KMS-11 (cell line): Measurements from ENCODE around the gene NFATC2.

ENCODE experiments used
- H2AFZ ChIP-seq: fragments of 200-600 bp; sonication (generic); 2 replicates; pipeline ENCODE4 v1.6.1; 2016; ENCODE audit warnings: antibody characterized with exemption, mixed run types, low read depth
- H3K27ac ChIP-seq: fragments of 200-600 bp; sonication (generic); 2 replicates; pipeline ENCODE4 v1.6.1; 2016; ENCODE audit warnings: mild to moderate bottlenecking, mixed run types
- H3K27me3 ChIP-seq: fragments of 200-600 bp; sonication (generic); 2 replicates; pipeline ENCODE4 v1.6.1; 2017; ENCODE audit warnings: mild to moderate bottlenecking, low read depth, mixed run types, moderate library complexity; ENCODE audit not compliant: insufficient read depth
- H3K36me3 ChIP-seq: fragments of 200-600 bp; sonication (generic); 2 replicates; pipeline ENCODE4 v1.6.1; 2017; ENCODE audit warnings: mild to moderate bottlenecking, mixed run types; ENCODE audit not compliant: insufficient read depth
- H3K4me1 ChIP-seq: fragments of 200-600 bp; sonication (generic); 2 replicates; pipeline ENCODE4 v1.6.1; 2016; ENCODE audit warnings: mild to moderate bottlenecking, low read depth, mixed run types; ENCODE audit not compliant: poor library complexity, severe bottlenecking
- H3K4me2 ChIP-seq: fragments of 200-600 bp; sonication (generic); 2 replicates; pipeline ENCODE4 v1.7.0; 2016; ENCODE audit warnings: mild to moderate bottlenecking, mixed run types
- H3K4me3 ChIP-seq: fragments of 200-600 bp; sonication (generic); IDR thresholded peaks from 2 replicates; pipeline ENCODE4 v1.6.1; 2017; ENCODE audit warnings: low read depth, low read length, mixed read lengths; ENCODE audit not compliant: insufficient read depth
- H3K79me2 ChIP-seq: fragments of 200-600 bp; sonication (generic); 2 replicates; pipeline ENCODE4 v1.6.1; 2016; ENCODE audit warnings: low read depth, mixed run types; ENCODE audit not compliant: insufficient read depth
- H3K9ac ChIP-seq: fragments of 200-600 bp; sonication (generic); 2 replicates; pipeline ENCODE4 v1.6.1; 2016; ENCODE audit warnings: mild to moderate bottlenecking, mixed run types
- H4K20me1 ChIP-seq: fragments of 200-600 bp; sonication (generic); 2 replicates; pipeline ENCODE4 v1.6.1; 2016; ENCODE audit warnings: mild to moderate bottlenecking, mixed run types; ENCODE audit not compliant: insufficient read depth
- TF ChIP-seq, protein P1 (sequence below): fragments of 200-600 bp; sonication (generic); conservative IDR thresholded peaks from 2 replicates; pipeline ENCODE4 v1.6.1; 2017; ENCODE audit warnings: low read depth, mild to moderate bottlenecking, antibody characterized with exemption, low read length, moderate library complexity, mixed read lengths

NFATC2 gene

DNA sequence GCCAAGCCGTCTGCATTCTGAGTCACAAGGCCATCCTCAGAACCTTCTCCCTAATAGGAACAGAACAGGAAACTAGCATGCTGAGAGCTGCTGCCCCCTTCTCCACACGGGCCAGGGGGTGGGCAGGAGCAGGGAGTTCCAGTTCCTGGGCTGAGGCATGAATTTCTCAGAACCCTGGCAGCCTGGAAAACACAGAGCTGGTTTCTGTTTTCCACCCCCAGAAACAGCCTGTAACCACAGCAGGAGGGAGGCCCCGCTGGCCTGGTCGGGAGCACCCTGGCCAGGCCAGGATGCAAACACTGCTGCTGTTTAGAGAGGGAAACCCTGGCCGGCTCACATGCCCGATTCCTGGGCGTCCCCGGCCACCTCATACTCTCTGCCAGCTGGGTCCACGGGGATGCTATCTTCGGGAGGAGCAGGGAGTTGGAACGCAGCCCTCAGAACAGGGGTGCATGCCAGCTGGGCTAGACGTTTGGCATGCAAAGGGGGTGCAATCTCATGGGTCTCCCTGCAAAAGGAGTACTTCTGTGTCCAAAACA lies 130.1 kb downstream of the NFATC2 start:
- Histone ChIP-seq H3K36me3 (no peaks in the 10 kb centered on the region), H3K27ac (peak overlapping the region; percentile 41), H3K4me1 (peaks cover 87% of the 10 kb centered on the region), H3K27me3 (no peaks in the 10 kb centered on the region), H3K79me2 (peaks cover 8% of the 10 kb centered on the region; the same call in 1 of the 2 replicates), H3K9ac (peak overlapping the region; percentile 15; the same call in 1 of the 2 replicates), H3K4me2 (peak overlapping the region; percentile 79), H4K20me1 (no peaks in the 10 kb centered on the region), H2AFZ (no peak overlapping the region; the same call in 1 of the 2 replicates), H3K4me3 (no peak overlapping the region)
- TF ChIP-seq, protein P1, sequence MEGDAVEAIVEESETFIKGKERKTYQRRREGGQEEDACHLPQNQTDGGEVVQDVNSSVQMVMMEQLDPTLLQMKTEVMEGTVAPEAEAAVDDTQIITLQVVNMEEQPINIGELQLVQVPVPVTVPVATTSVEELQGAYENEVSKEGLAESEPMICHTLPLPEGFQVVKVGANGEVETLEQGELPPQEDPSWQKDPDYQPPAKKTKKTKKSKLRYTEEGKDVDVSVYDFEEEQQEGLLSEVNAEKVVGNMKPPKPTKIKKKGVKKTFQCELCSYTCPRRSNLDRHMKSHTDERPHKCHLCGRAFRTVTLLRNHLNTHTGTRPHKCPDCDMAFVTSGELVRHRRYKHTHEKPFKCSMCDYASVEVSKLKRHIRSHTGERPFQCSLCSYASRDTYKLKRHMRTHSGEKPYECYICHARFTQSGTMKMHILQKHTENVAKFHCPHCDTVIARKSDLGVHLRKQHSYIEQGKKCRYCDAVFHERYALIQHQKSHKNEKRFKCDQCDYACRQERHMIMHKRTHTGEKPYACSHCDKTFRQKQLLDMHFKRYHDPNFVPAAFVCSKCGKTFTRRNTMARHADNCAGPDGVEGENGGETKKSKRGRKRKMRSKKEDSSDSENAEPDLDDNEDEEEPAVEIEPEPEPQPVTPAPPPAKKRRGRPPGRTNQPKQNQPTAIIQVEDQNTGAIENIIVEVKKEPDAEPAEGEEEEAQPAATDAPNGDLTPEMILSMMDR, result no peak

DNA sequence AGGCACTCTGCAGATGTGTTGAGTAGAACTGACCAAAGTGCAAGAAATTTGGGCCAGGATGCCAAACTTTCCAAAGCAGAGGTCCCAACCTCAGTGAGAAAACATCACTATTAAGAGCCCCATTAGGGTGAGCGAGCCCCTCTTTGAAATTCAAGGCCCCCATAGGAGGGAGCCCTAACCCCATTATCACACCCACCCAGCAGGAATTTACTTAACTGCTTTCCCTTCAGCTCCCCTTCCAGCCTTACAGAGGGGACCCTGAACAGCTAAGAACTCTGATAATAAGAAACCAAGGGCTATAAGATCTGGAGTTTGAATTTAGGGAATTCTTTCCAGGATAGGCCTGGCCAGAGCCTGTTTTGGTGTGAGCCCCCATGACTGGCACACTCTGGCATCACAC lies 130.6 kb downstream of the NFATC2 start:
- Histone ChIP-seq H3K9ac (peak overlapping the region; percentile 15; the same call in 1 of the 2 replicates), H3K36me3 (no peaks in the 10 kb centered on the region), H3K79me2 (peaks cover 8% of the 10 kb centered on the region; the same call in 1 of the 2 replicates), H2AFZ (no peak overlapping the region), H3K4me2 (peak overlapping the region; percentile 79; the same call in 1 of the 2 replicates), H3K4me1 (peaks cover 87% of the 10 kb centered on the region), H4K20me1 (no peaks in the 10 kb centered on the region), H3K4me3 (no peak overlapping the region), H3K27me3 (no peaks in the 10 kb centered on the region), H3K27ac (peak overlapping the region; percentile 41)
- TF ChIP-seq, protein P1, result no peak

DNA sequence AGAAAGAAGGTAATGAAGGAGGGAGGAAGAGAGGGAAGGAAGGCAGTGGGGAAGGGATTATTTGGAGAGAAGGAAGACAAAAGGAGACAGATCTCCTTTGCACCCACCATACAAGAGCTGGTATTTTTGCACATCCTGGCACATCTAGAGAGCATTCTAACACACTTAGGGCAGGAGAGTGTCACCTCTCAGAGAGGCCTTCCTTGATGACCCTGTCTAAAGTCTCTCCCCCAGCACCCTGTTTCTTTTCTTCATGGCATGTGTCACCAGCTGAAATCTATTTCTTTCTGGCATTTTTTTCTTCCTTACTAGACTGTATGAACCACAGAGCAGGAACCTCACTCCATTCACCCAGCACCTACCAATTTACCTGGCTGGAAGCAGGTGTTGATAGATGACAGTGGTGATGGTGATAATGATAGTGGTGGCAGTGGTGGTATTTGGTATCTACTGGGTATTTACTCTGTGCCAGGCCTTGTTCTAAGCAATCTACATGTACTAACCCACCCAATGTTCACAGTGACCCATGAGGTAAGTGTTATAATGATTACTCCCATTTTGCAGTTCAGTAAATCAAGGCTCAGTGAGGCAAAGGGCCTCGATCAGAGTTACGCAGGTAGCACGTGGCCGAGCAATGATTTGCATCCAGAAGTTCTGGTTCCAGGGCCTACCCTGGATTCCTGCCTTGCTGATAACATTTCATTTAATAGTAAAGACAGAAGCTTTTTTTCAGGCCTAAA lies 131.8 kb downstream of the NFATC2 start:
- Histone ChIP-seq H3K79me2 (peaks cover 8% of the 10 kb centered on the region; the same call in 1 of the 2 replicates), H3K27me3 (no peaks in the 10 kb centered on the region), H3K27ac (no peak overlapping the region), H3K9ac (no peak overlapping the region), H4K20me1 (no peaks in the 10 kb centered on the region), H3K4me1 (peaks cover 87% of the 10 kb centered on the region), H3K36me3 (no peaks in the 10 kb centered on the region), H2AFZ (no peak overlapping the region), H3K4me2 (no peak overlapping the region), H3K4me3 (no peak overlapping the region)
- TF ChIP-seq, protein P1, result no peak

DNA sequence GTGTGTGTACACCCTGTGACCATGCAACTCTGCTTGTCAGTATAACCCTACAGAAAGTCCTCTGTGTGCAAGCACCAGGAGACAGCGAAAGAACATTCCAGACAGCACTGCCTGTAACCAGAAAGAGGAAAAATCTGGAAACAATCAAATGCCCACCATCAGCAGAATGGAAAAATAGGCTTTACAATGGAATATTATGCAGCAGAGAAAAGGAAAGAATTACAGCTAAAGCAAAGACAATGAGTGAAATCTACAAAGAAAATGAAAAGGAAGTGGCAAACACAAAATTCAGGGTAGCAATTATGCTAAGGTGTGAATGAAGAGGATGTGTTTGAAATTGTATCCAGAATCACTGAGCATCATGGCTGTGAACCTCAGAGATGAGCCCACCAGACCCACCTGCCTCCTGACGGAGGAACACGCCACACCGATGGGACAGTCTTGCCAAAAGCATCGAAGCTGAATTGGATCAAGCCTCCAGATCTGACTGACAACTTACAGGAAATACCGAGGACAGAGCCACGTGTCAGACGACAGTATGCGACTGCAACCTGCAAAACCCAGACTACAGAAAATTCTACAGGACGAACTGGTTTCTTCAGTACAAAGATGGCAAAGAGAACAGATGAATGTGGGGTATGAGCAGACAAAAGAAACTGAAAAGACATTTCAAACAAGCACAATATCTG lies 133.2 kb downstream of the NFATC2 start:
- no peaks in the 10 kb centered on the region for H4K20me1 ChIP-seq

More for the DNA sequence above, 133.2 kb downstream of the NFATC2 start:
- H3K9ac ChIP-seq, result no peak overlapping the region
- TF ChIP-seq, protein P1, result no peak
- peaks cover 87% of the 10 kb centered on the region for H3K4me1 ChIP-seq
- no peaks in the 10 kb centered on the region for H3K36me3 ChIP-seq
- H2AFZ ChIP-seq, result no peak overlapping the region
- no peak overlapping the region for H3K4me2 ChIP-seq
- H3K79me2 ChIP-seq, result peaks cover 8% of the 10 kb centered on the region; the same call in 1 of the 2 replicates
- no peaks in the 10 kb centered on the region for H3K27me3 ChIP-seq
- no peak overlapping the region for H3K4me3 ChIP-seq
- no peak overlapping the region for H3K27ac ChIP-seq
